Gastrocnemius medialis (tissue), 4 donors: ENCODE measurements around the gene SPOCK1.

ENCODE experiments used
- POLR2A ChIP-seq, 2 donors: fragments of 450-650 bp; IDR thresholded peaks; one replicate each; pipeline ENCODE4 v1.6.1; 2017; ENCODE audit warnings: antibody characterized with exemption in 2 of 2, mild to moderate bottlenecking in 2 of 2, moderate library complexity in 2 of 2
- TF ChIP-seq, protein P1 (sequence below), 5 experiments: fragments of 450-650 bp in 3 of 5; fragments of 200-600 bp in 2 of 5; sonication (generic) in 2 of 5; IDR thresholded peaks in 4 of 5; conservative IDR thresholded peaks in 1 of 5; 1 replicate in 4 of 5; 2 replicates in 1 of 5; pipeline ENCODE4 v1.5.1; 2016 to 2019; ENCODE audit warnings: antibody characterized with exemption in 5 of 5, mild to moderate bottlenecking in 3 of 5, moderate library complexity in 3 of 5

DNA sequence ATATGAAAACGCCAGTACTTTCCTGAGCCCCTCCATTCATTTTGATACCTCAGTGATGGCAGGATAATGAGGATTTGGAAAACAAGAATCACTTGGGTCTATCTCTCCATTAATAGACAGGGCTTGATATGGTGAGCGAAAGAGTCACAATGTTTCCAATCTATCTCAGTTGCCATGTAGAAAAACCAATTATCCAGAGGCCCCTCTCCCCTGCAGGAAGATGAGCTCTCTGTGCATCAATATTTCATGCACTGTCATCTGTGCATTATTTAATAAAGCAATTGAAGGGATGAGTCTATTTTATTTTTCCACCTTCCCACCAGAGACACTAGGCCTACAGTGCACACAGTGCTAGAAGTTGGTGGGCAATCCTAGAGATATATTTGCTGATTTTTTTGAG lies 326.9 kb downstream of the SPOCK1 start:
- TF ChIP-seq, protein P1, sequence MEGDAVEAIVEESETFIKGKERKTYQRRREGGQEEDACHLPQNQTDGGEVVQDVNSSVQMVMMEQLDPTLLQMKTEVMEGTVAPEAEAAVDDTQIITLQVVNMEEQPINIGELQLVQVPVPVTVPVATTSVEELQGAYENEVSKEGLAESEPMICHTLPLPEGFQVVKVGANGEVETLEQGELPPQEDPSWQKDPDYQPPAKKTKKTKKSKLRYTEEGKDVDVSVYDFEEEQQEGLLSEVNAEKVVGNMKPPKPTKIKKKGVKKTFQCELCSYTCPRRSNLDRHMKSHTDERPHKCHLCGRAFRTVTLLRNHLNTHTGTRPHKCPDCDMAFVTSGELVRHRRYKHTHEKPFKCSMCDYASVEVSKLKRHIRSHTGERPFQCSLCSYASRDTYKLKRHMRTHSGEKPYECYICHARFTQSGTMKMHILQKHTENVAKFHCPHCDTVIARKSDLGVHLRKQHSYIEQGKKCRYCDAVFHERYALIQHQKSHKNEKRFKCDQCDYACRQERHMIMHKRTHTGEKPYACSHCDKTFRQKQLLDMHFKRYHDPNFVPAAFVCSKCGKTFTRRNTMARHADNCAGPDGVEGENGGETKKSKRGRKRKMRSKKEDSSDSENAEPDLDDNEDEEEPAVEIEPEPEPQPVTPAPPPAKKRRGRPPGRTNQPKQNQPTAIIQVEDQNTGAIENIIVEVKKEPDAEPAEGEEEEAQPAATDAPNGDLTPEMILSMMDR (IDR thresholded peaks at IDR 0.05 in 4 of 5, conservative IDR thresholded peaks at IDR 0.05 in 1 of 5): no peak
- TF ChIP-seq POLR2A (IDR thresholded peaks at IDR 0.05): no peak
